Neural cell (in vitro differentiated cells): ENCODE data around the gene MARK4. TPM values are rescaled to one million over a fixed set of nuclear protein-coding genes. Genes with fewer than 3 reads are reported as not detected.
"Not testable (repeated sequence)": the region's sequence is repeated elsewhere in the genome, so short reads cannot be mapped to it uniquely, and the experiment has no call there.

Experiments
- H2AFZ ChIP-seq: fragments of 200-600, 300-800 bp; sonication (generic), shearing (Covaris generic); 2 replicates; pipeline ENCODE4 v1.6.0; 2014; ENCODE audit warnings: low read depth, mild to moderate bottlenecking, antibody characterized with exemption, low read length, moderate library complexity
- H3F3A ChIP-seq: fragments of 200-600 bp; shearing (Covaris generic); 2 replicates; pipeline ENCODE4 v1.6.1; 2016; ENCODE audit warnings: mild to moderate bottlenecking, moderate library complexity, mixed read lengths, antibody characterized with exemption, low read length; ENCODE audit not compliant: insufficient read depth, poor library complexity, severe bottlenecking
- H3K27ac ChIP-seq: fragments of 200-600, 300-800 bp; sonication (generic), shearing (Covaris generic); 2 replicates; pipeline ENCODE4 v1.5.1; 2014; ENCODE audit warnings: mild to moderate bottlenecking, low read length, moderate library complexity
- H3K27me3 ChIP-seq: fragments of 300-800, 200-600 bp; sonication (generic), shearing (Covaris generic); 2 replicates; pipeline ENCODE4 v1.6.0; 2014; ENCODE audit warnings: mild to moderate bottlenecking, low read depth, low read length, moderate library complexity; ENCODE audit not compliant: insufficient read depth
- H3K36me3 ChIP-seq: fragments of 300-800, 200-600 bp; sonication (generic), shearing (Covaris generic); 2 replicates; pipeline ENCODE4 v1.5.1; 2014; ENCODE audit warnings: mild to moderate bottlenecking, antibody characterized with exemption, low read length, moderate library complexity; ENCODE audit not compliant: insufficient read depth
- H3K4me2 ChIP-seq: fragments of 300-800, 200-600 bp; sonication (generic), shearing (Covaris generic); 2 replicates; pipeline ENCODE4 v1.6.0; 2014; ENCODE audit warnings: mild to moderate bottlenecking, low read length
- H3K4me3 ChIP-seq: fragments of 300-800, 200-600 bp; sonication (generic), shearing (Covaris generic); 2 replicates; pipeline ENCODE4 v1.5.1; 2014; ENCODE audit warnings: mild to moderate bottlenecking, low read length, moderate library complexity
- H3K79me2 ChIP-seq: fragments of 200-600 bp; shearing (Covaris generic); replicated peaks from 2 replicates; pipeline ENCODE4 v1.6.0; 2014; ENCODE audit warnings: mild to moderate bottlenecking, low read length, moderate library complexity; ENCODE audit not compliant: insufficient read depth
- H3K9ac ChIP-seq: fragments of 300-800, 200-600 bp; sonication (generic), shearing (Covaris generic); 2 replicates; pipeline ENCODE4 v1.6.1; 2016; ENCODE audit warnings: mild to moderate bottlenecking, low read length, mixed read lengths
- H3K9me2 ChIP-seq: fragments of 200-600 bp; shearing (Covaris generic); 2 replicates; pipeline ENCODE4 v1.6.1; 2016; ENCODE audit warnings: mild to moderate bottlenecking, low read length, mixed read lengths; ENCODE audit not compliant: insufficient read depth
- H3K9me3 ChIP-seq: fragments of 200-600, 300-800 bp; sonication (generic), shearing (Covaris generic); 2 replicates; pipeline ENCODE4 v1.6.1; 2016; ENCODE audit warnings: mild to moderate bottlenecking, mixed run types, low read length, moderate library complexity, mixed read lengths
- H4K20me1 ChIP-seq: fragments of 200-600 bp; shearing (Covaris generic); 2 replicates; pipeline ENCODE4 v1.6.1; 2016; ENCODE audit warnings: mild to moderate bottlenecking, mixed run types; ENCODE audit not compliant: insufficient read depth
- EP300 ChIP-seq: fragments of 450-650 bp; conservative IDR thresholded peaks from 2 replicates; pipeline ENCODE4 v1.6.1; 2014; ENCODE audit warnings: antibody characterized with exemption, mild to moderate bottlenecking, moderate library complexity; ENCODE audit not compliant: poor library complexity, severe bottlenecking
- EZH2 ChIP-seq: fragments of 200-600, 300-800 bp; shearing (Covaris generic), sonication (generic); IDR thresholded peaks from 2 replicates; pipeline ENCODE4 v1.6.1; 2014; ENCODE audit warnings: antibody characterized with exemption, low read length, borderline replicate concordance, mild to moderate bottlenecking; ENCODE audit not compliant: insufficient read depth, poor library complexity, severe bottlenecking
- MXI1 ChIP-seq: fragments of 450-650 bp; conservative IDR thresholded peaks from 2 replicates; pipeline ENCODE4 v1.6.1; 2014; ENCODE audit warnings: antibody characterized with exemption, mild to moderate bottlenecking; ENCODE audit not compliant: poor library complexity, severe bottlenecking
- POLR2AphosphoS5 ChIP-seq: IDR thresholded peaks from 2 replicates; pipeline ENCODE4 v1.6.1; 2012
- RAD21 ChIP-seq: fragments of 450-650 bp; conservative IDR thresholded peaks from 2 replicates; pipeline ENCODE4 v1.6.1; 2014; ENCODE audit warnings: antibody characterized with exemption, mild to moderate bottlenecking, moderate library complexity
- SMC3 ChIP-seq: fragments of 450-650 bp; conservative IDR thresholded peaks from 2 replicates; pipeline ENCODE4 v1.6.1; 2014; ENCODE audit warnings: antibody characterized with exemption, mild to moderate bottlenecking, moderate library complexity; ENCODE audit not compliant: poor library complexity
- TAF1 ChIP-seq: IDR thresholded peaks from 2 replicates; pipeline ENCODE4 v1.6.1; 2012; ENCODE audit warnings: low read depth
- polyA plus RNA-seq: library from polyadenylated mRNA; depleted of rRNA; stranded (reverse); fragments of >200 nt; gene quantifications from 2 replicates; pipeline ENCODE4 v1.2.3, GENCODE V29; 2014
- TF ChIP-seq, protein P1 (sequence below): IDR thresholded peaks from 2 replicates; pipeline ENCODE4 v1.6.1; 2012; ENCODE audit warnings: borderline replicate concordance
- TF ChIP-seq, protein P2 (sequence below): fragments of 450-650 bp; IDR thresholded peaks from 2 replicates; pipeline ENCODE4 v1.5.1; 2014; ENCODE audit warnings: antibody characterized with exemption, mild to moderate bottlenecking, moderate library complexity; ENCODE audit not compliant: poor library complexity, severe bottlenecking

MARK4 gene
- polyA plus RNA-seq, 1 donor from 2014 or later: 11.6 TPM

DNA sequence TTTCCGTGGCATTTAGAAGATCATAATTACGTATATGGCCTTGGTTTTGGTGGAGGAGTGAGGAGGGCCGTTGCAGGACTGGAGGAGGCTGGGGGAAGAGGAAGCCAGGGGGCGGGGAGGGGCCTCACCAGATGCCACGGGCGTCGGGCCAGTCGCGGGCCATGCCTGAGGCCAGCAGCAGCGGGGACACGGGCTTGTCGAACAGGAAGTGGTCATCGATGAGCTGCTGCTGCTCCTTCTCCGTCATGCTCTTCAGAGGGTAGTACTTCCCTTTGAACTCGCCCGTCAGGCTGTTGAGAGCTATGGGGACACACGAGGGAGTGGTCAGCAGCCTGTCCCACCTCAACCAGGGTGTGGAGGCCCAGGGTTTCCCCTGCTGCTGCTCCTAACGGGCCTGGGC, 60.5 kb downstream of the MARK4 start:
- Histone ChIP-seq H3K36me3 (no peaks in the 10 kb centered on the region), H3K9ac (no peak overlapping the region), H4K20me1 (no peaks in the 10 kb centered on the region), H3F3A (no peaks in the 10 kb centered on the region), H3K27ac (no peak overlapping the region), H3K4me2 (no peak overlapping the region), H3K79me2 (no peaks in the 10 kb centered on the region), H3K9me2 (no peaks in the 10 kb centered on the region), H2AFZ (no peak overlapping the region), H3K9me3 (no peaks in the 10 kb centered on the region), H3K27me3 (no peaks in the 10 kb centered on the region), H3K4me3 (no peak overlapping the region)
- TF ChIP-seq EZH2: no peak
- no peak for TF ChIP-seq TAF1
- no peak for TF ChIP-seq SMC3
- no peak for TF ChIP-seq POLR2AphosphoS5
- TF ChIP-seq, protein P1, sequence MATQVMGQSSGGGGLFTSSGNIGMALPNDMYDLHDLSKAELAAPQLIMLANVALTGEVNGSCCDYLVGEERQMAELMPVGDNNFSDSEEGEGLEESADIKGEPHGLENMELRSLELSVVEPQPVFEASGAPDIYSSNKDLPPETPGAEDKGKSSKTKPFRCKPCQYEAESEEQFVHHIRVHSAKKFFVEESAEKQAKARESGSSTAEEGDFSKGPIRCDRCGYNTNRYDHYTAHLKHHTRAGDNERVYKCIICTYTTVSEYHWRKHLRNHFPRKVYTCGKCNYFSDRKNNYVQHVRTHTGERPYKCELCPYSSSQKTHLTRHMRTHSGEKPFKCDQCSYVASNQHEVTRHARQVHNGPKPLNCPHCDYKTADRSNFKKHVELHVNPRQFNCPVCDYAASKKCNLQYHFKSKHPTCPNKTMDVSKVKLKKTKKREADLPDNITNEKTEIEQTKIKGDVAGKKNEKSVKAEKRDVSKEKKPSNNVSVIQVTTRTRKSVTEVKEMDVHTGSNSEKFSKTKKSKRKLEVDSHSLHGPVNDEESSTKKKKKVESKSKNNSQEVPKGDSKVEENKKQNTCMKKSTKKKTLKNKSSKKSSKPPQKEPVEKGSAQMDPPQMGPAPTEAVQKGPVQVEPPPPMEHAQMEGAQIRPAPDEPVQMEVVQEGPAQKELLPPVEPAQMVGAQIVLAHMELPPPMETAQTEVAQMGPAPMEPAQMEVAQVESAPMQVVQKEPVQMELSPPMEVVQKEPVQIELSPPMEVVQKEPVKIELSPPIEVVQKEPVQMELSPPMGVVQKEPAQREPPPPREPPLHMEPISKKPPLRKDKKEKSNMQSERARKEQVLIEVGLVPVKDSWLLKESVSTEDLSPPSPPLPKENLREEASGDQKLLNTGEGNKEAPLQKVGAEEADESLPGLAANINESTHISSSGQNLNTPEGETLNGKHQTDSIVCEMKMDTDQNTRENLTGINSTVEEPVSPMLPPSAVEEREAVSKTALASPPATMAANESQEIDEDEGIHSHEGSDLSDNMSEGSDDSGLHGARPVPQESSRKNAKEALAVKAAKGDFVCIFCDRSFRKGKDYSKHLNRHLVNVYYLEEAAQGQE: no peak
- TF ChIP-seq EP300: no peak
- TF ChIP-seq, protein P2, sequence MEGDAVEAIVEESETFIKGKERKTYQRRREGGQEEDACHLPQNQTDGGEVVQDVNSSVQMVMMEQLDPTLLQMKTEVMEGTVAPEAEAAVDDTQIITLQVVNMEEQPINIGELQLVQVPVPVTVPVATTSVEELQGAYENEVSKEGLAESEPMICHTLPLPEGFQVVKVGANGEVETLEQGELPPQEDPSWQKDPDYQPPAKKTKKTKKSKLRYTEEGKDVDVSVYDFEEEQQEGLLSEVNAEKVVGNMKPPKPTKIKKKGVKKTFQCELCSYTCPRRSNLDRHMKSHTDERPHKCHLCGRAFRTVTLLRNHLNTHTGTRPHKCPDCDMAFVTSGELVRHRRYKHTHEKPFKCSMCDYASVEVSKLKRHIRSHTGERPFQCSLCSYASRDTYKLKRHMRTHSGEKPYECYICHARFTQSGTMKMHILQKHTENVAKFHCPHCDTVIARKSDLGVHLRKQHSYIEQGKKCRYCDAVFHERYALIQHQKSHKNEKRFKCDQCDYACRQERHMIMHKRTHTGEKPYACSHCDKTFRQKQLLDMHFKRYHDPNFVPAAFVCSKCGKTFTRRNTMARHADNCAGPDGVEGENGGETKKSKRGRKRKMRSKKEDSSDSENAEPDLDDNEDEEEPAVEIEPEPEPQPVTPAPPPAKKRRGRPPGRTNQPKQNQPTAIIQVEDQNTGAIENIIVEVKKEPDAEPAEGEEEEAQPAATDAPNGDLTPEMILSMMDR: no peak
- no peak for TF ChIP-seq RAD21
- no peak for TF ChIP-seq MXI1

DNA sequence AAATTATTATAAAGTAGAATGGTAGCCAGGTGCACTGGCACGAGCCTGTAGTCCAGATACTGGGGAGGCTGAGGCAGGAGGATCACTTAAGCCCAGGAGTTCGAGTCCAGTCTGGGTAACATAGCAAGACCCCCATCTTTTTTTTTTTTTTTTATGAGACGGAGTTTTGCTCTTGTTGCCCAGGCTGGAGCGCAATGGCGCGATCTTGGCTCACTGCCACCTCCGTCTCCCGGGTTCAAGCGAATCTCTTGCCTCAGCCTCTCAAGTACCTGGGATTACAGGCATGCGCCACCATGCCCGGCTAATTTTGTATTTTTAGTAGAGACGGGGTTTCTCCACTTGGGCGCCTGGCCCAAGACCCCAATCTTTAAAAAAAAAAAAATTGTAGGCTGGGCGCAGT, 61.2 kb downstream of the MARK4 start:
- not testable (repeated sequence) for H2AFZ ChIP-seq, H3K27me3 ChIP-seq, H3K36me3 ChIP-seq, H3K9me2 ChIP-seq, H3K79me2 ChIP-seq, H4K20me1 ChIP-seq, H3K4me2 ChIP-seq, H3F3A ChIP-seq, H3K9me3 ChIP-seq, H3K9ac ChIP-seq, H3K4me3 ChIP-seq, H3K27ac ChIP-seq

DNA sequence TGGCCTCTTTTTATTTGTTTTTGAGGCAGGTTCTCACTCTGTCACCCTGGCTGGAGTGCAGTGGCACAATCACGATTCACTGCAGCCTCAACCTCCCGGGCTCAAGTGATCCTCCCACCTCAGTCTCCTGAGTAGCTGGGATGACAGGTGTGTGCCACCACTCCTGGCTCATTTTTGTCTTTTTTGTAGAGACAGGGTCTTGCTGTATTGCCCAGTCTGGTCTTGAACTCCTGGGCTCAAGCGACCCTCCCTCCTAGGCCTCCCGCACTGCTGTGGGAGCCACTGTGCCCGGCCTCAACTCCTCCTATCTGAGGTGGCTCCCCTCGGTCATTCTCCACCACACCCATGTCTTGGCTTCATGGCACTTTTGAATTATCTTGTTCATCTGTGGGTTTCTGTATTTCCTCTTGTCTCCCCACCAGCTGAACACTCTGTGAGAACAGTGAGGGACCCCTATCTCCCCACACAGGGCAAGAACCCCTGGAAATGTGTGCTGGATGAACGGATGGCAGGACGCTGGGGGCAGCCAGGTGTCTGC, 63.7 kb downstream of the MARK4 start:
- Histone ChIP-seq H3K9me3 (no peaks in the 10 kb centered on the region), H3K4me2 (no peak overlapping the region), H4K20me1 (no peaks in the 10 kb centered on the region), H3K9me2 (no peaks in the 10 kb centered on the region), H3K79me2 (no peaks in the 10 kb centered on the region), H3K9ac (no peak overlapping the region), H3K27me3 (no peaks in the 10 kb centered on the region), H3F3A (no peaks in the 10 kb centered on the region), H2AFZ (no peak overlapping the region), H3K36me3 (no peaks in the 10 kb centered on the region), H3K4me3 (no peak overlapping the region), H3K27ac (no peak overlapping the region)
- no peak for TF ChIP-seq EP300
- TF ChIP-seq SMC3: no peak
- TF ChIP-seq POLR2AphosphoS5: no peak
- TF ChIP-seq MXI1: no peak
- TF ChIP-seq EZH2: no peak
- TF ChIP-seq, protein P2: no peak
- no peak for TF ChIP-seq TAF1
- TF ChIP-seq, protein P1: no peak
- TF ChIP-seq RAD21: no peak
